ENCODE measurements around the gene PLXNA1. TPM values are rescaled to one million over a fixed set of nuclear protein-coding genes. Genes with fewer than 3 reads are reported as not detected.

PLXNA1 gene
- total RNA-seq, 2 donors from 2014 or later, result 66.3 to 79.4 TPM

- Histone ChIP-seq H3K27me3 (ENCODE audit: control insufficient read depth, insufficient read depth, low read length, poor library complexity, severe bottlenecking) (no peaks in the 10 kb centered on the region), H3K4me3 (ENCODE audit: low read length) (no peak overlapping the region), H3K27ac (ENCODE audit: low read depth, low read length) (no peak overlapping the region), H3K9me3 (ENCODE audit: control insufficient read depth, low read length) (no peaks in the 10 kb centered on the region), H3K9ac (ENCODE audit: extremely low read depth, low read length, poor library complexity, severe bottlenecking) (no peak overlapping the region), H3K36me3 (ENCODE audit: control insufficient read depth, insufficient read depth, low read length) (peaks cover 72% of the 10 kb centered on the region), H3K4me1 (ENCODE audit: control insufficient read depth, insufficient read depth, low read length) (no peaks in the 10 kb centered on the region)
- Mint-ChIP-seq H3K27ac (no peak overlapping the region), H3K4me3 (no peak overlapping the region), H3K36me3 (ENCODE audit: low read depth) (peaks cover 45% of the 10 kb centered on the region), H3K4me1 (no peaks in the 10 kb centered on the region), H3K9me3 (no peaks in the 10 kb centered on the region), H3K27me3 (ENCODE audit: insufficient read depth) (no peaks in the 10 kb centered on the region)
- TF ChIP-seq CTCF (conservative IDR thresholded peaks at IDR 0.05), result no peak
- DNase-seq, result no peak
- WGBS, 2 experiments (ENCODE audit: insufficient coverage in 1 of 2, insufficient read length in 1 of 2), result 93 to 99% methylated on average over 12 to 21 of the region's 21 CpGs
Observed at GRCh38 chr3:127027061-127027735, 44.3 kb downstream of the PLXNA1 start.

GRCh38 chr3:127027811-127028548 is 45.1 kb downstream of the PLXNA1 start:
- no peak for TF ChIP-seq CTCF (conservative IDR thresholded peaks at IDR 0.05)
- Mint-ChIP-seq H3K27ac (no peak overlapping the region), H3K36me3 (ENCODE audit: low read depth) (peaks cover 46% of the 10 kb centered on the region), H3K4me1 (no peaks in the 10 kb centered on the region), H3K4me3 (no peak overlapping the region), H3K9me3 (no peaks in the 10 kb centered on the region), H3K27me3 (ENCODE audit: insufficient read depth) (no peaks in the 10 kb centered on the region)
- Histone ChIP-seq H3K4me1 (ENCODE audit: control insufficient read depth, insufficient read depth, low read length) (no peaks in the 10 kb centered on the region), H3K36me3 (ENCODE audit: control insufficient read depth, insufficient read depth, low read length) (peaks cover 68% of the 10 kb centered on the region), H3K27me3 (ENCODE audit: control insufficient read depth, insufficient read depth, low read length, poor library complexity, severe bottlenecking) (no peaks in the 10 kb centered on the region), H3K9ac (ENCODE audit: extremely low read depth, low read length, poor library complexity, severe bottlenecking) (no peak overlapping the region), H3K4me3 (ENCODE audit: low read length) (no peak overlapping the region), H3K27ac (ENCODE audit: low read depth, low read length) (no peak overlapping the region), H3K9me3 (ENCODE audit: control insufficient read depth, low read length) (no peaks in the 10 kb centered on the region)
- no peak for DNase-seq
- WGBS, 2 experiments (ENCODE audit: insufficient coverage in 1 of 2, insufficient read length in 1 of 2), result 95 to 96% methylated on average over 19 to 29 of the region's 29 CpGs

- no peaks in the 10 kb centered on the region for H3K27me3 Mint-ChIP-seq (ENCODE audit: insufficient read depth)
- Histone ChIP-seq H3K36me3 (ENCODE audit: control insufficient read depth, insufficient read depth, low read length) (peaks cover 67% of the 10 kb centered on the region), H3K9ac (ENCODE audit: extremely low read depth, low read length, poor library complexity, severe bottlenecking) (no peak overlapping the region), H3K9me3 (ENCODE audit: control insufficient read depth, low read length) (no peaks in the 10 kb centered on the region), H3K27me3 (ENCODE audit: control insufficient read depth, insufficient read depth, low read length, poor library complexity, severe bottlenecking) (no peaks in the 10 kb centered on the region), H3K4me1 (ENCODE audit: control insufficient read depth, insufficient read depth, low read length) (no peaks in the 10 kb centered on the region), H3K27ac (ENCODE audit: low read depth, low read length) (no peak overlapping the region), H3K4me3 (ENCODE audit: low read length) (no peak overlapping the region)
- DNase-seq, result no peak
- no peak overlapping the region for H3K27ac Mint-ChIP-seq
- no peak overlapping the region for H3K4me3 Mint-ChIP-seq
- H3K9me3 Mint-ChIP-seq, result no peaks in the 10 kb centered on the region
- 95 to 97% methylated on average over 13 to 30 of the region's 30 CpGs for WGBS, 2 experiments (ENCODE audit: insufficient coverage in 1 of 2, insufficient read length in 1 of 2)
- no peak for TF ChIP-seq CTCF (conservative IDR thresholded peaks at IDR 0.05)
- H3K4me1 Mint-ChIP-seq, result no peaks in the 10 kb centered on the region
- peaks cover 42% of the 10 kb centered on the region for H3K36me3 Mint-ChIP-seq (ENCODE audit: low read depth)
Observed at GRCh38 chr3:127028781-127029657, 46.1 kb downstream of the PLXNA1 start.
